ENCODE data around the gene HSPA1B. TPM values are rescaled to one million over a fixed set of nuclear protein-coding genes. Genes with fewer than 3 reads are reported as not detected.
"Not testable (repeated sequence)": the region's sequence is repeated elsewhere in the genome, so short reads cannot be mapped to it uniquely, and the experiment has no call there.

Gene HSPA1B
- total RNA-seq, 2 experiments from 2014 or later, result 59.5 to 62.3 TPM

- peak within 1 kb of the TSS; percentile 89 for H3K27ac Mint-ChIP-seq
- H3K4me3 Mint-ChIP-seq, result peak within 1 kb of the TSS; percentile 95
- ChIA-PET POLR2A (interaction anchor here (0.8 to 2.0 kb wide), 8 partner anchors 25 to 287 kb away, joined by 3 to 11 read pairs (median 5); partner anchors contain the start of genes CSNK2B, EHMT2, GPANK1 and HSPA1B), CTCF (interaction anchor here (0.9 to 2.2 kb wide), 12 partner anchors 27 to 211 kb away, joined by 3 to 11 read pairs (median 4); partner anchors contain the start of genes DDAH2, HSPA1B and VARS1)
- intact Hi-C loops (cut with micrococcal nuclease), result loop anchor here (1.0 kb wide), 5 partner anchors 28 to 197 kb away; partner anchors contain the start of genes ABHD16A, EHMT2 and SKIC2
- H3K4me1 Mint-ChIP-seq (ENCODE audit: low read depth), result peaks cover 20% of the 10 kb centered on the region
- no peaks in the 10 kb centered on the region for H3K9me3 Mint-ChIP-seq
- H3K36me3 Mint-ChIP-seq, result peaks cover 10% of the 10 kb centered on the region
- DNase-seq, result peak; percentile 100
- H3K27me3 Mint-ChIP-seq, result peaks cover 2% of the 10 kb centered on the region
Measured at GRCh38 chr6:31862344-31863235, 35.1 kb downstream of the HSPA1B start, which contains the start of gene NEU1. Gene NEU1, minus strand, starts transcription at chr6:31862821. Its CDS starts 45 bp downstream, at chr6:31862776.

- DNase-seq; intact Hi-C loops (cut with micrococcal nuclease); H3K27me3 Mint-ChIP-seq; H3K9me3 Mint-ChIP-seq; H3K36me3 Mint-ChIP-seq: not testable (repeated sequence)
- H3K27ac Mint-ChIP-seq, result peak overlapping the region; percentile 89
- ChIA-PET CTCF (interaction anchor here (0.7 to 2.2 kb wide), 9 partner anchors 28 to 271 kb away, joined by 3 to 11 read pairs (median 4); partner anchors contain the start of genes DDAH2, HSPA1B and VARS1), POLR2A (interaction anchor here (0.6 to 2.0 kb wide), 5 partner anchors 34 to 199 kb away, joined by 3 to 11 read pairs (median 5); partner anchors contain the start of genes CSNK2B, EHMT2 and GPANK1)
- peaks cover 20% of the 10 kb centered on the region for H3K4me1 Mint-ChIP-seq (ENCODE audit: low read depth)
- peak overlapping the region; percentile 95 for H3K4me3 Mint-ChIP-seq
Measured at GRCh38 chr6:31864123-31864562, 36.6 kb downstream of the HSPA1B start.

- intact Hi-C loops (cut with micrococcal nuclease), result no loop called here
- POLR2A ChIA-PET, result no interaction called here
- Mint-ChIP-seq H3K27ac (no peak overlapping the region), H3K27me3 (peaks cover 2% of the 10 kb centered on the region), H3K4me3 (no peak overlapping the region), H3K36me3 (peaks cover 3% of the 10 kb centered on the region), H3K4me1 (ENCODE audit: low read depth) (peaks cover 20% of the 10 kb centered on the region), H3K9me3 (no peaks in the 10 kb centered on the region)
- no peak for DNase-seq
- CTCF ChIA-PET, result interaction anchor here (0.7 kb wide), 1 partner anchor 272 kb away, joined by 3 read pairs; no protein-coding TSS in a partner anchor
Measured at GRCh38 chr6:31864818-31865204, 37.3 kb downstream of the HSPA1B start.

- intact Hi-C loops (cut with micrococcal nuclease), result no loop called here
- Mint-ChIP-seq H3K4me3 (no peak overlapping the region), H3K27ac (no peak overlapping the region)
Measured at GRCh38 chr6:31865205-31866118, 37.9 kb downstream of the HSPA1B start.

GRCh38 chr6:31868658-31868971 is 41.1 kb downstream of the HSPA1B start:
- H3K9me3 Mint-ChIP-seq; H3K27ac Mint-ChIP-seq; intact Hi-C loops (cut with micrococcal nuclease); H3K27me3 Mint-ChIP-seq; H3K36me3 Mint-ChIP-seq; H3K4me1 Mint-ChIP-seq (ENCODE audit: low read depth); DNase-seq; H3K4me3 Mint-ChIP-seq; POLR2A ChIA-PET: not testable (repeated sequence)
- CTCF ChIA-PET, result interaction anchor here (1.0 kb wide), 1 partner anchor 99 kb away, joined by 4 read pairs; no protein-coding TSS in a partner anchor

More at GRCh38 chr6:31865205-31866118, 37.9 kb downstream of the HSPA1B start:
- DNase-seq, result no peak
- H3K4me1 Mint-ChIP-seq (ENCODE audit: low read depth), result peaks cover 20% of the 10 kb centered on the region
- H3K36me3 Mint-ChIP-seq, result peaks cover 2% of the 10 kb centered on the region
- POLR2A ChIA-PET, result no interaction called here
- no peaks in the 10 kb centered on the region for H3K9me3 Mint-ChIP-seq
- CTCF ChIA-PET, result interaction anchor here (0.6 kb wide), 1 partner anchor 73 kb away, joined by 3 read pairs; no protein-coding TSS in a partner anchor
- H3K27me3 Mint-ChIP-seq, result peaks cover 2% of the 10 kb centered on the region

GRCh38 chr6:31869343-31869742 is 41.8 kb downstream of the HSPA1B start:
- H3K36me3 Mint-ChIP-seq, result no peaks in the 10 kb centered on the region
- no peak for DNase-seq
- no peaks in the 10 kb centered on the region for H3K27me3 Mint-ChIP-seq
- POLR2A ChIA-PET, result no interaction called here
- H3K9me3 Mint-ChIP-seq, result no peaks in the 10 kb centered on the region
- no peak overlapping the region for H3K27ac Mint-ChIP-seq
- intact Hi-C loops (cut with micrococcal nuclease), result no loop called here
- no peak overlapping the region for H3K4me3 Mint-ChIP-seq
- H3K4me1 Mint-ChIP-seq (ENCODE audit: low read depth), result no peaks in the 10 kb centered on the region
- CTCF ChIA-PET, result no interaction called here

- Mint-ChIP-seq H3K27me3 (no peaks in the 10 kb centered on the region), H3K9me3 (no peaks in the 10 kb centered on the region), H3K36me3 (no peaks in the 10 kb centered on the region), H3K4me3 (no peak overlapping the region), H3K27ac (no peak overlapping the region), H3K4me1 (ENCODE audit: low read depth) (no peaks in the 10 kb centered on the region)
- intact Hi-C loops (cut with micrococcal nuclease), result no loop called here
- no peak for DNase-seq
- POLR2A ChIA-PET, result no interaction called here
- CTCF ChIA-PET, result no interaction called here
Measured at GRCh38 chr6:31870385-31870921, 42.9 kb downstream of the HSPA1B start.

GRCh38 chr6:31871046-31871659 is 43.6 kb downstream of the HSPA1B start:
- Mint-ChIP-seq H3K27me3 (no peaks in the 10 kb centered on the region), H3K9me3 (no peaks in the 10 kb centered on the region), H3K4me3 (no peak overlapping the region), H3K27ac (no peak overlapping the region), H3K36me3 (no peaks in the 10 kb centered on the region), H3K4me1 (ENCODE audit: low read depth) (no peaks in the 10 kb centered on the region)
- POLR2A ChIA-PET, result no interaction called here
- no peak for DNase-seq
- intact Hi-C loops (cut with micrococcal nuclease), result no loop called here
- CTCF ChIA-PET, result no interaction called here

- H3K36me3 Mint-ChIP-seq, result no peaks in the 10 kb centered on the region
- H3K4me1 Mint-ChIP-seq (ENCODE audit: low read depth), result no peaks in the 10 kb centered on the region
- POLR2A ChIA-PET, result no interaction called here
- intact Hi-C loops (cut with micrococcal nuclease), result no loop called here
- no peak overlapping the region for H3K4me3 Mint-ChIP-seq
- H3K27ac Mint-ChIP-seq, result no peak overlapping the region
- H3K9me3 Mint-ChIP-seq, result no peaks in the 10 kb centered on the region
- no peaks in the 10 kb centered on the region for H3K27me3 Mint-ChIP-seq
- CTCF ChIA-PET, result no interaction called here
- no peak for DNase-seq
Measured at GRCh38 chr6:31874084-31874670, 46.6 kb downstream of the HSPA1B start.

- Mint-ChIP-seq H3K9me3 (no peaks in the 10 kb centered on the region), H3K4me1 (ENCODE audit: low read depth) (no peaks in the 10 kb centered on the region), H3K27me3 (no peaks in the 10 kb centered on the region), H3K36me3 (peaks cover 6% of the 10 kb centered on the region), H3K4me3 (no peak overlapping the region), H3K27ac (no peak overlapping the region)
- ChIA-PET CTCF (no interaction called here), POLR2A (no interaction called here)
- intact Hi-C loops (cut with micrococcal nuclease), result no loop called here
- DNase-seq, result no peak
Measured at GRCh38 chr6:31874836-31875572, 47.5 kb downstream of the HSPA1B start.

- Mint-ChIP-seq H3K27me3 (no peaks in the 10 kb centered on the region), H3K4me3 (no peak overlapping the region), H3K4me1 (ENCODE audit: low read depth) (no peaks in the 10 kb centered on the region), H3K9me3 (no peaks in the 10 kb centered on the region), H3K27ac (no peak overlapping the region), H3K36me3 (peaks cover 7% of the 10 kb centered on the region)
- intact Hi-C loops (cut with micrococcal nuclease), result no loop called here
- POLR2A ChIA-PET, result no interaction called here
- DNase-seq, result no peak
- CTCF ChIA-PET, result no interaction called here
Measured at GRCh38 chr6:31875877-31876276, 48.3 kb downstream of the HSPA1B start.

Data from activated CD4-positive, alpha-beta memory T cell treated with anti-CD3 and anti-CD28 coated beads for 36 hours (primary cell).